Smooth muscle cell (in vitro differentiated cells): ENCODE results near the gene SLC25A21. TPM values are rescaled to one million over a fixed set of nuclear protein-coding genes. Genes with fewer than 3 reads are reported as not detected.

Experiments
- DNase-seq: peaks from one replicate; lab custom pipeline; 2025; ENCODE audit not compliant: unreplicated experiment; lab: John Stamatoyannopoulos, UW
- H2AFZ ChIP-seq: fragments of 200-600 bp; sonication (generic); 2 replicates; pipeline ENCODE4 v1.6.0; 2016; ENCODE audit warnings: antibody characterized with exemption, low read depth, mild to moderate bottlenecking
- H3F3A ChIP-seq: fragments of 200-600 bp; sonication (generic); 2 replicates; pipeline ENCODE4 v1.6.0; 2017; ENCODE audit warnings: antibody characterized with exemption, low read depth
- H3K27ac ChIP-seq: fragments of 200-600 bp; sonication (generic); 2 replicates; pipeline ENCODE4 v1.5.1; 2016; ENCODE audit warnings: low read depth, mild to moderate bottlenecking
- H3K27me3 ChIP-seq: fragments of 200-600 bp; sonication (generic); 2 replicates; pipeline ENCODE4 v1.6.1; 2016; ENCODE audit warnings: low read depth, mild to moderate bottlenecking
- H3K36me3 ChIP-seq: fragments of 200-600 bp; sonication (generic); 2 replicates; pipeline ENCODE4 v1.5.1; 2016; ENCODE audit warnings: low read depth
- H3K4me1 ChIP-seq: fragments of 200-600 bp; sonication (generic); 2 replicates; pipeline ENCODE4 v1.5.1; 2016; ENCODE audit warnings: low read depth
- H3K4me2 ChIP-seq: fragments of 200-600 bp; sonication (generic); 2 replicates; pipeline ENCODE4 v1.6.0; 2016; ENCODE audit warnings: mild to moderate bottlenecking
- H3K4me3 ChIP-seq: fragments of 200-600 bp; sonication (generic); 2 replicates; pipeline ENCODE4 v1.5.1; 2016; ENCODE audit warnings: mild to moderate bottlenecking
- H3K79me2 ChIP-seq: fragments of 200-600 bp; sonication (generic); 2 replicates; pipeline ENCODE4 v1.6.0; 2016; ENCODE audit warnings: low read depth, mild to moderate bottlenecking
- H3K9ac ChIP-seq: fragments of 200-600 bp; sonication (generic); 2 replicates; pipeline ENCODE4 v1.6.0; 2016; ENCODE audit warnings: low read depth
- H3K9me3 ChIP-seq: fragments of 200-600 bp; sonication (generic); replicated peaks from 2 replicates; pipeline ENCODE4 v1.5.1; 2016; ENCODE audit warnings: low read depth
- H4K20me1 ChIP-seq: fragments of 200-600 bp; sonication (generic); 2 replicates; pipeline ENCODE4 v1.6.0; 2016; ENCODE audit warnings: low read depth
- WGBS: methylation state at CpG from one replicate; pipeline ENCODE4 v1.1.7; 2016; ENCODE audit warnings: low lambda C conversion rate; 5-methylcytosine and 5-hydroxymethylcytosine counted together
- polyA plus RNA-seq: library from polyadenylated mRNA; unstranded; fragments of >200 nt; fragmentation: Nextera tagmentation; extraction: Ambion mirVana; gene quantifications from 2 replicates; pipeline ENCODE4 v1.2.1, GENCODE V29; 2016
- total RNA-seq: library from RNA; depleted of rRNA; stranded (reverse); fragments of >200 nt; gene quantifications from 2 replicates; pipeline ENCODE4 v1.2.3, GENCODE V29; 2014
- TF ChIP-seq, protein P1 (sequence below): fragments of 200-600 bp; sonication (generic); IDR thresholded peaks from 2 replicates; pipeline ENCODE4 v1.5.1; 2017; ENCODE audit warnings: borderline replicate concordance, mild to moderate bottlenecking, antibody characterized with exemption; ENCODE audit not compliant: insufficient read depth, poor library complexity, severe bottlenecking

SLC25A21 gene
- total and polyA plus RNA-seq, 2 experiments from 2014 or later: 1.1 TPM; not detected in 1

DNA sequence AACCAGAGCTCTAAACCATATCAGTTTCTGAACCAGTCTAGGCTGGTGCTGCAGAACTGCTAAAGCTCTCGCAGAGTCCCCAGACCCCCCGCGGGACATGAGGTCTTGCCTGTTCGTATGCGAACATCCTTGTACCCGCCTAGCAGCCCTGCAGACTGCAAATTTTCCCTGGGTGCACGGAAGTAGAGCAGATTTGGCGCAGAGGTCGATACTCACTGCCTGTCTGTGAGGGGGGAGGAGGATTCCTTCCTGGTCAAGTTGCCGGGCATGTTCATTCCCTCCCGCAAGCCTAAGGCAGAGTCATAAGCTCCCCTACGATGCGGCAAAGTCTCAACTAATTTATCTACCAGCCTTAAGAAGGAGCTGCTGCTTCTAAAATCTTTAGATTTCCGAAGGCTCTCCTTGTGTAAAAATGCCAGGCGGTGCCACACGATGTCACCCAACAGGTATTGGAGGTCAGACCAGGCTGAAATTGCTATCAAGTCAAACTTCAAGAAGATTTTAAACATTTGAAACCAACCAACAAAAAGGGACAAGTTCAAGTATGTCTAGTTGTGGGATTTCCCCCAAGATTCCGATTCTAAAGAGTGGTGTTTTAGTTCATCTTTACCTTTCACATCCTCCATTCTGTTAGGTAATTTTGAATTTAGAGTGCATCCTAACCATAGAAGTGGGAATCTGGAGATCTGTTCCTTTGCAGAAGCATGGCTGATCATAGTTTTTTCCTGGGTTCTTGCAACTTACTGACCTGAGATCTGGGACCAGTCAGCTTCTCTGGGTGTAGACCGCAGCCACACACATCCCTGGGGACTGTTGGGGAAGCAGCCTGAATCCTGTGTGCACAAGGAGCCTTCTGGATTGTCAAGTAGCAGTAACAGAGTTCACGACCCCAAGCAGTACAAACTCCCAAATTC lies 512.3 kb downstream of the SLC25A21 start:
- 14% methylated on average over 19 of the region's 19 CpGs for WGBS
- no peaks in the 10 kb centered on the region for H3K79me2 ChIP-seq
- H3K9me3 ChIP-seq: no peaks in the 10 kb centered on the region
- H3K4me2 ChIP-seq: no peak overlapping the region
- H3K4me1 ChIP-seq: peaks cover 28% of the 10 kb centered on the region
- no peak overlapping the region for H3K9ac ChIP-seq
- no peaks in the 10 kb centered on the region for H3K36me3 ChIP-seq
- no peak overlapping the region for H3K4me3 ChIP-seq
- no peak for DNase-seq
- H4K20me1 ChIP-seq: no peaks in the 10 kb centered on the region
- no peaks in the 10 kb centered on the region for H3F3A ChIP-seq
- H2AFZ ChIP-seq: no peak overlapping the region
- no peak overlapping the region for H3K27ac ChIP-seq
- H3K27me3 ChIP-seq: peaks cover 100% of the 10 kb centered on the region
- TF ChIP-seq, protein P1, sequence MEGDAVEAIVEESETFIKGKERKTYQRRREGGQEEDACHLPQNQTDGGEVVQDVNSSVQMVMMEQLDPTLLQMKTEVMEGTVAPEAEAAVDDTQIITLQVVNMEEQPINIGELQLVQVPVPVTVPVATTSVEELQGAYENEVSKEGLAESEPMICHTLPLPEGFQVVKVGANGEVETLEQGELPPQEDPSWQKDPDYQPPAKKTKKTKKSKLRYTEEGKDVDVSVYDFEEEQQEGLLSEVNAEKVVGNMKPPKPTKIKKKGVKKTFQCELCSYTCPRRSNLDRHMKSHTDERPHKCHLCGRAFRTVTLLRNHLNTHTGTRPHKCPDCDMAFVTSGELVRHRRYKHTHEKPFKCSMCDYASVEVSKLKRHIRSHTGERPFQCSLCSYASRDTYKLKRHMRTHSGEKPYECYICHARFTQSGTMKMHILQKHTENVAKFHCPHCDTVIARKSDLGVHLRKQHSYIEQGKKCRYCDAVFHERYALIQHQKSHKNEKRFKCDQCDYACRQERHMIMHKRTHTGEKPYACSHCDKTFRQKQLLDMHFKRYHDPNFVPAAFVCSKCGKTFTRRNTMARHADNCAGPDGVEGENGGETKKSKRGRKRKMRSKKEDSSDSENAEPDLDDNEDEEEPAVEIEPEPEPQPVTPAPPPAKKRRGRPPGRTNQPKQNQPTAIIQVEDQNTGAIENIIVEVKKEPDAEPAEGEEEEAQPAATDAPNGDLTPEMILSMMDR: no peak

DNA sequence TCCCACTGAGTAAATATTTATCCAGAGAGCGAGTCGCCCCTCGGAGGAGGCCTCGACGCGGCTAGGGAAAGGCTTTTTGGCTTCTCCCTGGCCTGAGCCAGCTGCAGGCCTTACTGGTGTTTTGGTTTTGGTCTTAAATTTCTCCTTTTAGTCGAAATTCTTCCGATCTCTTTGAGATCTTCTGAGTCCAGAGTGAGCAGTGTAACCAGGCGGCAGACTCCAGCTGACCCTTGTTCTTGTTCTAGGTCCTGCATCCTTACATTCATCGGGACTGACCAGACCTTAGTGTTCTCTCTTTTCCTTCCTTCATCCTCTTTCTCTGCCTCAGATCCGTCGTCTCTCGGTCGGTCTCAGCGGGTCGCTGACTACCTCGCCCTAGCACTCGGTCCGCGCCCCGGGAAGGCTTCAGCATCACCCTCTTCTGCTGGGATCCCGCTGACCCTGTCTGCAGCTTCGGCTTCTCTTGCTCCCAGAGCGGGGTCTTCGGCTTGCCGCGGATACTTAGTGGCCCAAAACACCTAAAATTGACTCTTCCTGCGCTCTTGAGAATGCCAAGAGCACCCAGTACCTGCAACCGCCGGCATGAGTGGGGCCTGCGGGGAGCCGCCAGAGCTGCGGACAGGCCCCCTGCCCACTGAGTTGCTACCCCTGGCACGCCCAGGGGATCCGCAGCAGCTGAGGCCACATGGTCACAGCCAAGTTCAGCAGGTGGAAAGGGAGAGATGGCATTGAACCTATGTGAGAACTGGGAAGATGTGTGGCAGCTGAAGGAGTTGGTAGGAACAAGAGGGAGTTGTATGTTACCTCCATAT lies 513.2 kb downstream of the SLC25A21 start:
- peaks cover 28% of the 10 kb centered on the region for H3K4me1 ChIP-seq
- no peaks in the 10 kb centered on the region for H3K9me3 ChIP-seq
- TF ChIP-seq, protein P1: no peak
- no peaks in the 10 kb centered on the region for H4K20me1 ChIP-seq
- H3K4me2 ChIP-seq: no peak overlapping the region
- WGBS: 8% methylated on average over 35 of the region's 35 CpGs
- no peak overlapping the region for H3K27ac ChIP-seq
- no peaks in the 10 kb centered on the region for H3K79me2 ChIP-seq
- H3F3A ChIP-seq: no peaks in the 10 kb centered on the region
- peaks cover 100% of the 10 kb centered on the region for H3K27me3 ChIP-seq
- H2AFZ ChIP-seq: no peak overlapping the region
- no peak for DNase-seq
- no peak overlapping the region for H3K9ac ChIP-seq
- H3K4me3 ChIP-seq: no peak overlapping the region
- no peaks in the 10 kb centered on the region for H3K36me3 ChIP-seq

DNA sequence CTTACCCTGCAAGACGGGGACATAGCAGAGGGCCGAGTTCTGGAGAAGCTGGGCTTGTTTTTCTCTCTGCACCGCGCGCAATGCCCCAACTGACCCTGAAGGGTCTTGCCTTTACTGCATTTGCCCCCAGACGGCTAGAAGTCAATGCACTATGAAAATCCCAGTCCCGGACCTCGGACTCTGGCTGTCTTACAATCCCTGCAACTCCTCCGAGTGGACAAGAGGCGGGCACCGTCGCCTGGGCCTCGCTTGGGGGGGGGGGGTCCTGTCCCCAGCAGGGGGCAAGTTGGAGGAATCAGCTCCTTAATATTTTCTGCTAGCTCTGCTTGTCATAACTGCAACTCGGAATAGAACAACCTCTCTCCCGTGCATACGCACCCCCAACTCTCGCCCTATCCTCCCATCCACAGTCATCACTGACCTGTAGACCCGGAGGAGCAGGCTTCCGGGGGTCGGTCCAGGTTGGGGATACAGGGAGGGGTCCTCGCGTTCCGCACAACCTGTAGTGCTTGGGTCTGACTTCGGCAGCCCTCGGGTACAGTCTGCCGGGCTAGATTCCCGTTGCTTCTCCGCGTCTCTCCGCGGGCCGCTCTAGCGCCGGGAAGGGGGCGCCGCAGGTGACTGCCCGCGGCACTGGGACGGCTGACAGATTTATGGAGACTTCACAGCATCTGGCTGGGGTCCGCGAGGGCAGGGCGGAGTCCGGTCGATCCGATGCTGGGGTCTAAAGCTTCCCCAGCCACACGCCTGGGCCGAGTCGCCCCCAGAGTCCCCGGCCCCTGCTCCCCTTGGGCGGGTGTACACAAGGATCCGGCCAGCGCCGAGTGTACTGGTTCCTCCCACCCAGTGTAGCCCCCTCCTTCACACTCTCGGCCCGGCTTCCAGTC lies 514.0 kb downstream of the SLC25A21 start:
- Histone ChIP-seq H3K4me1 (peaks cover 28% of the 10 kb centered on the region), H3K36me3 (no peaks in the 10 kb centered on the region), H4K20me1 (no peaks in the 10 kb centered on the region), H3K27me3 (peaks cover 100% of the 10 kb centered on the region), H3K27ac (no peak overlapping the region), H3K9ac (no peak overlapping the region), H2AFZ (no peak overlapping the region), H3K4me3 (no peak overlapping the region), H3F3A (no peaks in the 10 kb centered on the region), H3K79me2 (no peaks in the 10 kb centered on the region), H3K9me3 (no peaks in the 10 kb centered on the region), H3K4me2 (no peak overlapping the region)
- WGBS: 6% methylated on average over 49 of the region's 55 CpGs
- no peak for DNase-seq
- TF ChIP-seq, protein P1: no peak
